ENCODE results near the gene TSGA10.
A peak's percentile ranks its signal among the peaks of the same experiment; 100 is the strongest.
"Not testable (repeated sequence)": the region's sequence is repeated elsewhere in the genome, so short reads cannot be mapped to it uniquely, and the experiment has no call there.

Gene TSGA10

GRCh38 chr2:99154643-99155536 lies at the start of gene TSGA10, which contains the start of gene LIPT1:
TSGA10 (minus strand) TSS chr2:99154942; CDS start chr2:99109439, 45,503 bp downstream.
LIPT1 (plus strand) TSS chr2:99154967; CDS start chr2:99161958, 6,991 bp downstream.
- peak; percentile 83 for DNase-seq

DNA sequence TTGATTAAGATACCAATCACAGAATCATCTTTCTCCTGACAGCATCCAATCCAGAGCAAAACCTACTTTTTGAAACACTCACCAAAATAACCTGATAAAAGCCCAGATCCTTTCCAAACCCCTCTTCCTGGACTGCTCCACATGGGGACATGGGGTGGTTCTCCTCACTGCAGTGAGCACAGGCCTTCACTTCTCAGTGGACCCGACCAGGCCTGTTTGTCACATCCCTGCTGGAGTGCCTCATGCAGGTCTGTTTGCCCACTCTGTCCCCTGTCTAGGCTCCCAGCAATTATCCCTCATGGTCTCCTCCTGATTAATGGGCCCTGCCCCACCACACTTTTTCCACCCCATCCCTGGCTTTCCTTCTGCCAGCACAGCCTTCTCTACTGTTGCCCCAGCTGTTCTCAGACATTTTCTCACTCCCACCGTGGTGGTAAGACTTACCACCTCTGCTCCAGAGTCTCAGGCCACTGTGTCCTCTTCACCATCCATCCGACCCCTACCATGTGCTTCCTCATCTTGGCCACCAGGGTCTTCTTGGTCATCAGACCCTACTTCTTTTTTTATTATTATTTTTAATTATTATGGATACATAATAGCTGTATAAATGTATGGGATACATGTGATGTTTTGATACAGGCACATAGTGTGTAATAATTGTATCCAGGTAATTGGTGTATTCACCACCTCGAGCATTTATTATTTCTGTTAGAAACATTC lies 47.4 kb upstream of the TSGA10 start:
- no peak for DNase-seq

GRCh38 chr2:99200076-99200800 lies 45.5 kb upstream of the TSGA10 start:
- no peak for DNase-seq

DNA sequence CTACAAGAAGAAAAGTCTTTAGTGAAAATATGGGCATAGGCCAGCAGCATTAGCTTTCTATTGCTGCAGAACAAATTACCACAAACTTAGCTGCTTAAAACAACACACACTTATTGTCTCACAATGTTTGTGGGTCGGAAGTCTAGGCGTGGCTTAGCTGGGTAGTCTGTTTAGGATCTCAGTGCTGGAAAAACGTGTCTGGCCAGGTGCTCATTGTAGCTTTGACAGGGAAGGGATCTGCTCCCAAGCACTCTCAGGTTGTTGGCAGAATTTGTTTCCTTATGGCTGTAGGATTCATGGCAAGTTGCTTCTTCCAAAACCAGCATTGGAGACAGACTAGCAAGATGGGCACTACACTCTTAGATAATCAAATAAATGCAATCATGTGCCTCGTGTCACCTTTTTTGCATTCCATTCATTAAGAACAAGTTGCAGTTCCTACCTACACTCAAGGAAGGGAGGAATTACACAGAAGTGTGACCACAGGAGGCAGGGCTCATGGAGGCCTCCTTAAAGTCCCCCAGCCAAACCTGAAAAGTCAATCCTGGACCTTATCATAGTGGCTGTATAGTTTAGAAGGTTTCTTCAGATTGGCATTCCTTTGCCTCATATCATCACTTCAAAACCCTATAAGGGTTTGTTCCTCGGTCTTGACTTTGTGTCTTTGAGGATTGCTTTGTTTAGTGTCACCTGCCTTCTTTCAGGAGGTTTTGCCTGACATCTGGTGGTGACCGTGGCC lies 43.5 kb upstream of the TSGA10 start:
- no peak for DNase-seq

- DNase-seq = not testable (repeated sequence)
Measured at GRCh38 chr2:99192364-99192763, 37.6 kb upstream of the TSGA10 start.

- no peak for DNase-seq
Measured at GRCh38 chr2:99190548-99190947, 35.8 kb upstream of the TSGA10 start.

DNA sequence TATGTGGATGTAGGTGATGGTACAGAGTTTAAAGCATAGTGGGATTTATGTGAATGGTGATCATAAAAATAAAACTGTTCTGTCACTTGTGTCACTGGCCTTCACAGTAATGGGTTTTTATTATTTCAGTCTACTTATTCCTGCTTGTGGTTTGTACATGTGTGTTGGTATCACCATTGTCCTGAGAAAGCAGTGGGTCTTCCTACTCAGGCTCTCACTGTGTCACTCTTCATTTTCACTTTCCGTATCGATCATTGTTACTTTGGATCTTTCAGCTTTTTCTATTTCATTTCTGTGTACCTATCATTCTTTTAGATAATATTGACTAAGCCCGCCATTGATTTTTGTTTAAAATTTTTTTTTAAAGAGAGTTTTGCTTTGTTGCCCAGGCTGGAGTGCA lies 33.6 kb upstream of the TSGA10 start:
- DNase-seq = no peak

DNA sequence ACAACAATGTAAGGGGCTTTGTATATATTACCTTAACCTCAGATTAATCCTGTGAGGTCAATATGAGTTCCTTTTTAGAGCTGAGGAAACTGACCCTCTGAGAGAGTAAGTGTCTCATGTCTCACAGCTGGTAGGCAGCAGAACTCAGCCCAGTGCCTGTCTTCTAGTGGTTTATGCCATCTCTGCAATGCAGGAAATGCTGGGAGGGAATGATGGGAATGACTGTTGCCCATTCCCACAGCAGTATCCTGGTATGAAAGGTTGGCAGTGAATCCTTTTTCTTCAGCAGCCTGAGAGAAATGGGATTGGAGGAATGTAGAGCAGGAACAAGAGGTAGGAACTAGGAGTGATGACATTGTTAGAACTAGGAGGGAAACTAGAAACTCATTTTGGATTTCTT lies 32.3 kb upstream of the TSGA10 start:
- no peak for DNase-seq

- no peak for DNase-seq
Measured at GRCh38 chr2:99184811-99185210, 30.1 kb upstream of the TSGA10 start.

- no peak for DNase-seq
Measured at GRCh38 chr2:99183025-99183424, 28.3 kb upstream of the TSGA10 start.

DNA sequence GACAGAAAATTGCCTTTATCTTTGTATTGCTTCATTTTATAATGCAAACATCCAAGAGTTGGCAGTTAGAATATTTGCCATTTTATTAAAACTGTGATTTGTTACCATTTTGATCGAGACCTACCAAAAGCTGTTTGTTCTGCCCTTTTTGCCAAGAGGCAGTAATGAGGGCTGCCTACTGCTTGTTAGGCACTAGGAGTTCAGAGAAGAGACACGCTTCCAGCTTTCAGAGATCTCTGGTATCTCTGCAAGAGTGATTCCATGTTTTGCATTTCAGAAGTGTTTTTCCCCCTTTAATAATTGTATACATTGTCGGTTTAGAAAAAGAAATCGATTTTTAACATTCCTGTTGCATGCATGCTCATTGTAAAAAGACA lies 26.9 kb upstream of the TSGA10 start:
- DNase-seq = no peak

- DNase-seq = peak; percentile 95
Measured at GRCh38 chr2:99180755-99181623, 26.2 kb upstream of the TSGA10 start, which contains the start of the genes MITD1 and MRPL30. MITD1 (minus strand) TSS chr2:99181058; CDS start chr2:99180981, 77 bp downstream. MRPL30 (plus strand) TSS chr2:99181184; CDS start chr2:99186204, 5,020 bp downstream.

- no peak for DNase-seq
Measured at GRCh38 chr2:99171377-99172140, 16.8 kb upstream of the TSGA10 start.

DNA sequence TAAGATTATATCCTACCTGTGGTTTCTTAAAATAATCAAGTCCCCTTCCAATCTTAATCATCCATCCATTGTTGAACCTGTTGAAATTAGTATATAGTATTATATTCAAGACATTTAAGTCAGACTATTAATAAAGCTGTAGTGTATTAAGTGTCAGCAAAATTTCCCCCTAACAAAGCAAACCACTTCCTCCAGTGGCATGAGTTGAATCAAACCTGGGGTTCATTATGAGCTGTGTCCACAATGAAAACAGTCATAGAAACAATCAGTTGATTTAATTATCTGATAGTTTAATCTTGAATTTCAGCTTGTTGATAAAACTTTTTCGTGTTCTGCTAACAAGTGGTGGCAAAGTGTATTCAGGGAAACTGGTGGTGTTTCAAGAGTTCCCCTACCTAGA lies 14.8 kb upstream of the TSGA10 start:
- no peak for DNase-seq

- no peak for DNase-seq
Measured at GRCh38 chr2:99166218-99166617, 11.5 kb upstream of the TSGA10 start.

DNA sequence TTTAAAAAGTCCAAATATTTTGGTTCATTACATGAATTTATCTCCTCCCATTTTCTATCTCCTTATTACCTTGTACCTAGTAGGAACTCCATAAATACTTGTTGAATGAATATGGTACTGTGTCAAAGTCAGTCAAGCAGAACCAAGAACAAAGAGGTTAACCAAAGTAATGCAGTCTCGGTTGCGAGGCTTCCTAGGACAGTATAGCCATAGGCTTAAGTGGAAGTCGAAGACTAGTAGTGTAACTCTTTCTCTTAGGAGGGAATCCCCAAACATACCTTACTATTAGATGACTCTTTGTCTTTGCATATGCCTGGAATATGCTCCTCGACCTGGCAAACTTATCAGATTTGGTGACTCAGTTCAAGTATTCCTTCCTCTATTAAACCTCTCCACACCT lies 4.9 kb upstream of the TSGA10 start:
- DNase-seq = no peak

DNA sequence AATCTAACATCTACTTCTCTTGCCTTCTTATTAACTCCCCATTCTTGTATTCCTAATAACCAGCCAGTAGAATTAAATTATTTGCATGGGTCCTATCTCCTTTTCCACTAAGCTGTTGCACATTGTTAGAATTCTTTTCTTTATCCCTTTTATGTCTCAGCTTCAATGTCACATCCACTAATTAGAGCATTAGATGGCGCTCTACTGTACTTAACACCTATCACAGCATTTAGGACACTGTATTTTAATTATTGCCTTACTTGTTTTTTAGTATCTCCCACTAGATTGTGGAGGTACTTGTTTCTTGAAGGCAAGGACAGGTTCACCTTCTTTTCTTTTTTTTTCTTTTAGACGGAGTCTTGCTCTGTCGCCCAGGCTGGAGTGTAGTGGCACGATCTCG lies 3.9 kb upstream of the TSGA10 start:
- DNase-seq = no peak

DNA sequence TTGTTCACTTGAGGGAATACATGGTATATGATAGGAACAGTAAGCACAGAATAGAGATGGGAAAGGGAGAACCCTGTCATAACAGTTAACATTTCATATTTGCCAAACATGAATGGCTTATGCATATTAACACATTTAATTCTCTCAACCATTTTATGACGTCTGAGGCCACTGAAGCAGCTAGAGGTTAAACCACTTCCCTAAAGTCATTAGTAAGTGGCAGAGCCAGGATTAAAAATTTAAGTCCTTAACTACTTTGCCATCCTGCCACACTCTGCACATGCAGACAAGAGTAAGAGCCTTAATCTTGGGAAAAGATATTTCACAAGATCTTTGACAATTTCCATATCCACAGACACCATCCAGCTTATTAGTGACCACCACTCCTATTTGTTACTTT lies 2.1 kb upstream of the TSGA10 start:
- DNase-seq = no peak

GRCh38 chr2:99153921-99154604 lies 679 bp downstream of the TSGA10 start:
- no peak for DNase-seq

Measured in fibroblast of skin of right quadriceps (primary cell).